ENCODE data around the gene CCDC57. TPM values are rescaled to one million over a fixed set of nuclear protein-coding genes. Genes with fewer than 3 reads are reported as not detected.

Gene CCDC57
- total and polyA plus RNA-seq, 9 of the 15 experiments (the other 6 are each of a cell fraction or from before 2014, with no cell fraction given): 0.83 to 36.2 (median 13.6) TPM

DNA sequence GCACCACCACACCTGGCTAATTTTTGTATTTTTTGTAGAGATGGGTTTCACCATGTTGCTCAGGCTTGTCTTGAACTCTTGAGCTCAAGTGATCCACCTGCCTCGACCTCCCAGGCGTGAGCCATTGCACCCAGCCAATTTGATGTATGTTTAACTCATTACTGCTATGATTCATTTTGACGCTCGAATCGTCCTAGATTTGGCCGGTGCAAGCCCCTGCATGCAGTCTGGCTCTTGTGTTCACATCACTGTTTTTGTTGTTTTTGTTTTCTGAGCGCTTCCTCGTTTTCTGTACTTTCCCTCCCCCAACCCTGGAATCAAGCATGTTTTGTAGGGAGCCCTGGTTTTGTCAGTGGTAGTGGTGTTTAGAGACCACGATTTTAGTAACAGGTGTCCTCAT lies 139.2 kb downstream of the CCDC57 start (continued):
- TF ChIP-seq, protein P1, sequence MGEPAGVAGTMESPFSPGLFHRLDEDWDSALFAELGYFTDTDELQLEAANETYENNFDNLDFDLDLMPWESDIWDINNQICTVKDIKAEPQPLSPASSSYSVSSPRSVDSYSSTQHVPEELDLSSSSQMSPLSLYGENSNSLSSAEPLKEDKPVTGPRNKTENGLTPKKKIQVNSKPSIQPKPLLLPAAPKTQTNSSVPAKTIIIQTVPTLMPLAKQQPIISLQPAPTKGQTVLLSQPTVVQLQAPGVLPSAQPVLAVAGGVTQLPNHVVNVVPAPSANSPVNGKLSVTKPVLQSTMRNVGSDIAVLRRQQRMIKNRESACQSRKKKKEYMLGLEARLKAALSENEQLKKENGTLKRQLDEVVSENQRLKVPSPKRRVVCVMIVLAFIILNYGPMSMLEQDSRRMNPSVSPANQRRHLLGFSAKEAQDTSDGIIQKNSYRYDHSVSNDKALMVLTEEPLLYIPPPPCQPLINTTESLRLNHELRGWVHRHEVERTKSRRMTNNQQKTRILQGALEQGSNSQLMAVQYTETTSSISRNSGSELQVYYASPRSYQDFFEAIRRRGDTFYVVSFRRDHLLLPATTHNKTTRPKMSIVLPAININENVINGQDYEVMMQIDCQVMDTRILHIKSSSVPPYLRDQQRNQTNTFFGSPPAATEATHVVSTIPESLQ (CRISPR knock-in tag; IDR thresholded peaks at IDR 0.05): no peak
- TF ChIP-seq, protein P2, sequence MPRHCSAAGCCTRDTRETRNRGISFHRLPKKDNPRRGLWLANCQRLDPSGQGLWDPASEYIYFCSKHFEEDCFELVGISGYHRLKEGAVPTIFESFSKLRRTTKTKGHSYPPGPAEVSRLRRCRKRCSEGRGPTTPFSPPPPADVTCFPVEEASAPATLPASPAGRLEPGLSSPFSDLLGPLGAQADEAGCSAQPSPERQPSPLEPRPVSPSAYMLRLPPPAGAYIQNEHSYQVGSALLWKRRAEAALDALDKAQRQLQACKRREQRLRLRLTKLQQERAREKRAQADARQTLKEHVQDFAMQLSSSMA (CRISPR knock-in tag; IDR thresholded peaks at IDR 0.05): no peak
- TF ChIP-seq EWSR1 (IDR thresholded peaks at IDR 0.05; ENCODE audit: borderline replicate concordance, low read depth, partially characterized antibody) (no peak), KLF10 (CRISPR knock-in tag; IDR thresholded peaks at IDR 0.05) (no peak), ZNF431 (CRISPR knock-in tag; IDR thresholded peaks at IDR 0.05) (no peak)

DNA sequence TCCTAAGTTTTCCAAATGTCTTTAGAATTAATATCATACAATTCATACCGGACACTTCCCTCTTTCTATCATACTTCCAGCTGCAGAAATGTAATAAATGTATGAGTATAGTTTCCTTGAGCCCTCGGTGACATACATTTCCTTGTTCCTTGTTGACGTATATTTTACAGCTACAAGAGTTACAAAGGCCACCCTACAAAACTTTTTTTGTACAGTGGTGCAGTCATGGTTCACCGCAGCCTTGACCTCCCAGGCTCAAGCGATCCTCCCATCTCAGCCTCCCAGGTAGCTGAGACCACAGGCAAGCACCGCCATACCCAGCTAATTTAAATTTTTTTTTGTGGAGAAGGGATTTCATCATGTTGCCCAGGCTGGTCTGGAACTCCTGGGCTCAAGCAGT lies 139.8 kb downstream of the CCDC57 start:
- peaks cover 9% of the 10 kb centered on the region; the same call in 1 of the 2 replicates for H4K20me1 ChIP-seq (replicated peaks; ENCODE audit: control insufficient read depth, insufficient read depth, low read length)
- POLR2A ChIA-PET: interaction anchor here (0.6 to 1.1 kb wide), 3 partner anchors 12 to 42 kb away, joined by 3 read pairs; no protein-coding TSS in a partner anchor
- peaks cover 3% of the 10 kb centered on the region; the same call in 1 of the 3 replicates for H3K36me3 ChIP-seq (ENCODE audit: control insufficient read depth, insufficient read depth, low read length)
- H3K27ac ChIP-seq (ENCODE audit: extremely low read depth, low read depth, low read length): no peak overlapping the region
- no peak overlapping the region for H2AFZ ChIP-seq (ENCODE audit: low read depth, low read length)
- intact Hi-C loops (cut with micrococcal nuclease): no loop called here
- no peak overlapping the region for H3K4me3 ChIP-seq
- 41% methylated on average over 6 of the region's 6 CpGs for WGBS (ENCODE audit: insufficient coverage, low coverage, missing lambda C conversion rate)
- no peaks in the 10 kb centered on the region for H3K27me3 ChIP-seq (ENCODE audit: control insufficient read depth in 2 of 2, insufficient read depth in 2 of 2, low read length in 2 of 2)
- FAIRE-seq: no peak
- H3K9ac ChIP-seq (ENCODE audit: insufficient read depth in 1 of 2, low read depth in 2 of 2, low read length in 2 of 2): no peak overlapping the region
- H3K9me1 ChIP-seq (ENCODE audit: control insufficient read depth, insufficient read depth, low read length): peaks cover 3% of the 10 kb centered on the region
- in situ Hi-C loops (cut with MboI): no loop called here
- no peaks in the 10 kb centered on the region for H3K79me2 ChIP-seq (ENCODE audit: control insufficient read depth, insufficient read depth, low read length)
- no peak for ATAC-seq
- H3K4me1 ChIP-seq (replicated peaks in 1 of 2; ENCODE audit: control insufficient read depth in 2 of 2, insufficient read depth in 2 of 2, low read length in 2 of 2): peaks cover 0 to 16% of the 10 kb centered on the region in 2 experiments; a peak in 2 of 5 replicates
- DNase-seq (ENCODE audit: extremely low read depth in 1 of 4, low spot score in 3 of 4): no peak
- no peaks in the 10 kb centered on the region for H3K9me3 ChIP-seq (replicated peaks; ENCODE audit: control insufficient read depth, insufficient read depth, low read depth, low read length)
- BruUV-seq (replicated peaks): no TSS peak
- no peak overlapping the region for H3K4me2 ChIP-seq (ENCODE audit: insufficient read depth, low read length)
- CTCF ChIA-PET (ENCODE audit: low intra/inter-chr PET ratio): no interaction called here
- TF ChIP-seq SREBF2 (CRISPR knock-in tag; IDR thresholded peaks at IDR 0.05) (no peak), XRCC4 (IDR thresholded peaks at IDR 0.05; ENCODE audit: extremely low read depth, insufficient read depth, insufficient read length) (no peak), KLF13 (tag; IDR thresholded peaks at IDR 0.05; ENCODE audit: borderline replicate concordance, low read depth) (no peak)
- TF ChIP-seq, protein P2 (CRISPR knock-in tag; IDR thresholded peaks at IDR 0.05): no peak
- TF ChIP-seq, protein P3, sequence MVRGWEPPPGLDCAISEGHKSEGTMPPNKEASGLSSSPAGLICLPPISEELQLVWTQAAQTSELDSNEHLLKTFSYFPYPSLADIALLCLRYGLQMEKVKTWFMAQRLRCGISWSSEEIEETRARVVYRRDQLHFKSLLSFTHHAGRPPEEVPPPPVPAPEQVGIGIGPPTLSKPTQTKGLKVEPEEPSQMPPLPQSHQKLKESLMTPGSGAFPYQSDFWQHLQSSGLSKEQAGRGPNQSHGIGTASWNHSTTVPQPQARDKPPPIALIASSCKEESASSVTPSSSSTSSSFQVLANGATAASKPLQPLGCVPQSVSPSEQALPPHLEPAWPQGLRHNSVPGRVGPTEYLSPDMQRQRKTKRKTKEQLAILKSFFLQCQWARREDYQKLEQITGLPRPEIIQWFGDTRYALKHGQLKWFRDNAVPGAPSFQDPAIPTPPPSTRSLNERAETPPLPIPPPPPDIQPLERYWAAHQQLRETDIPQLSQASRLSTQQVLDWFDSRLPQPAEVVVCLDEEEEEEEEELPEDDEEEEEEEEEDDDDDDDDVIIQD (CRISPR knock-in tag; IDR thresholded peaks at IDR 0.05): no peak
